Non-pigmented ciliary epithelial cell (primary cell): ENCODE measurements around the gene PIGN.
A peak's percentile ranks its signal among the peaks of the same experiment; 100 is the strongest.

Experiments used
- DNase-seq: peaks from one replicate; pipeline ENCODE4 v3.0.0-alpha.2; 2010; ENCODE audit warnings: low read depth

The PIGN gene

DNA sequence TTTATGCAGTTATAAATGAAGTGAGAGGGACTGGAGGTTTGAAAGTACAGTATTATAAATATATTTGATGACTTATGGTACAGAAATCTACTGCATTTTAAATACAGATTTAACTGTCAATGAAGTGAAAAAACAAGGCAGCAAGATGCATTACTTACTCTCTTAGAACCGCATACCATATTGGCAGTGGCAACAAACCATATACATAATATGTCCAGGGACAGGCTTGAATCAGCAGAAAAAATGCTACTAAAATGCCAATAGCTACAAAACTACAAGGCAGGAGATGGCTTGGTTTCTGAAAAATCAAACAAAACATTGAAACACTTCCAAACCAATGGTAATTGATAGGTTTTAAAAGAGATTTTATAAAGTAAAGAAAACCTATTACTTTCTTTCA, 77.2 kb downstream of the PIGN start:
- no peak for DNase-seq

DNA sequence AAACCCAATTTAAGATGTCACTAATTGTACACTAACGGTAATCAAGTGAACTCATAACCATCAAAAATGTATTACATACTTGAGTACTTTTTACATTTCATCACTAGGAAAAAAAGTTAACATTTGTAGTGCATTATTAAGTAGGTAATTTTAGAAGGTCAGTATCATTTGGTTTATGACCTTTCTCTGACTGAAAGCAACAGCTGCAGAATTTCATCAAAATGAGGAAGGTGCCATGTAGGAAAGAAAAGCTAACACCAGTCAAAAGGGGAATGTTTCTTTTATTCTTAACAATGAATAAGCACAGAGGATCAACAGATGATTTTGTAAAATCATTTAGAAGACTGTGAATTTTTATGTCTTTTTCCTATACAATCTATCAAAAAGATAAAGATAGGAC, 79.0 kb downstream of the PIGN start:
- DNase-seq, result no peak

DNA sequence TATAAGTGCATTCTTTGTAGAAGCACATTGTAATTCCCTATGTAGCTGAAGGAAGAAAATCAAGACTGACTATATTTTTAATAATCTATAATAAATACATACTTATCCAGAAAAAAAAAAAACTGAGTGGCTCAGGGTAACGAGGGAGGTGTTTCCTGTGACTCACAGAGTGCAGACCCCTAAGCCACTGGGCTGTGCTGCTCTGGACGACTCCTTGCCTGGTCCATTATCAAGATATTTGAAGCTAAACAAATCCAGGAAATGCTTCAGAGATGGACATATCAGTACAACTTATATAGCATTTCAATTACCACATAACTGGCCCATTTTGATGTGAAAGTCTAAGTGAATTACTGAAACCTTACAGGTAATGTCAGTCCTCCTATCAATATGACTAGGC, 80.6 kb downstream of the PIGN start:
- DNase-seq, result no peak

DNA sequence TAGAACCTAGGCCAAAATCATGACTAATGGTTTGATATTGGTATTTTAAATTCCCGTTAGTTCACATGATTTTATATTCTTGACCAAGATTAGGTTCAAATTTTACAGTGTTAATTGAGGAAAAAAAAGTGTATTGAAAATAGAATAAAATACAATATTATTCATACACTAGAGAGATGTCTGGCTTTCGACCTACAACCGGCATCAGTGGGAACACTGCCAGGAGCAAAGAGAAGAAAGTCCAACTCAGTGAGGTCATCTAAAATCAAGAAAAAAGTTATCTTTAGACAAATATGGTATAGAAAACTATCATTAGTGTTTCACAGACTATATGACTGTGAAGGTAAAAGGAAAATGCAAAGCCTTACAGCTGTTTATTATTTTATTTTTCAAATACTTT, 81.5 kb downstream of the PIGN start:
- DNase-seq, result peak; percentile 36

DNA sequence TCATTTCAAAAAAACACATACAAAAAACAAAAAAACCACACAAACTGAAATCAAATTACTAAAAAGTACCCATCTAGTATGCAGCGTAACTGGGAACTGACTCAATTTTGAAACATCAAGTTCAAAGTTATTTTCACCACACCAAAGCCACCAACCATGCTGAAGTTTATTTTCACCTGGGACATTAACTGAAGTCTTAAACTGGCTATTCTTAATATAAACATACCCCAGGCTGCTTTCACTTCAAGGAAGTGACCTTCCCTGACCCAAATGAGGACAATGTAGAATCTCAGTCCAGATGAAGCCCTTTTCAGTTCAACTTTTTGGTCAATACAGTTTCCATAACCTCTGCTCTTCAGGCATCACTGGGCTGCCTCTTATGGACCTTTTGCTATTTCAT, 84.6 kb downstream of the PIGN start:
- DNase-seq, result no peak

DNA sequence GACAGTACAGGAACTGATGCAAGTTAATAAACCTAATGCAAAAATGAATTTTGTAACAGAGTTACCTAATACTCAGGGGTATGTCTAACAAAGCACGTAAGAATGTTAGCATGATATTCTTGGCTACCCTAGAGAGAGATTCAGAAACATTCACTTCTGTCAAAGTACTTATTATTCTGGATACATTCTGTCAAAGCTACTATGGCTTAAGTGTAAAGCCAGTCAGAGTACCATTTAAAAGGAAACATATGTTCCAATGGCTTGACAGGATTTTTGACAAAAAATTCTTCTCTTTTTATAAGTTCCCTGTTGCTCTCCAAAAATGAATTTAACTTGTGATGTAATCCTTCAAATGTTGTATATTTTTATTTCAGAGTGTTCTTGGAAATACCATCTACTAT, 85.5 kb downstream of the PIGN start:
- DNase-seq, result no peak

DNA sequence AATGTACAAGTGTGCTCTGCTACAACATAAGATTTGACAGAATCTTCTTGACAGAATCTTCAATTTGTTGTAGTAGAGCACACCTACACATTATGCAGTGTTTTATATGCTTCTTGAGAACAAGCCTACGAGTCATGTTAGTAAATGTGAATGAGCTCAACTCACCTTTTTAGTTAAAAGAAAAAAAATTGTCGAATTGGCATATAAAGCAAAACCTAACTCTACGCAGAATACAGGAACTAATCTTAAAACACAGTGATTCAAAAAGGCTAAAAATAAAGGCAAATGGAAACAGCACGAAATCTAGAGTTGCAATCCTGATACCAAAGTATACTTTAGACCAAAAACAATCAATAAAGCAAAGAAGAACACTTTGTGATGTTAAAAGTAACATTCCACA, 87.9 kb downstream of the PIGN start:
- no peak for DNase-seq

DNA sequence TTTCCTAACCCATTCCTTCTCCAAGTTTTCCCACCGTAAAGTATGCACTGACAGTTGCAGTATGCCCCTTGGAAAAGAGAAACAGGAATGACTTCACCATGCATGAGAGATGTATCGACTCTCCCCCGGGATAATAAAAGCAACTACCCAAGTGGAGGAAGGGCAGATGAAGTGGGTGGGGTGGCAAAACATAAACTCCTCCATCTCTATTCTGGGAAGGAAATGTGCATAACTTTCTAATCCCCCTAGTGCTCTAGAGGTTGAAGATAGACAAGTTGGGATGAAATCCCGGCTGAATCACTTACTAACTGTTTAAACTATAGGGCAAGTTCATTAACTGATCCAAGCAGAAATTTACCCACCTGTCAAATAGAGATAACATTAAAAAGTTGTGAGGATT, 89.2 kb downstream of the PIGN start:
- DNase-seq, result no peak

DNA sequence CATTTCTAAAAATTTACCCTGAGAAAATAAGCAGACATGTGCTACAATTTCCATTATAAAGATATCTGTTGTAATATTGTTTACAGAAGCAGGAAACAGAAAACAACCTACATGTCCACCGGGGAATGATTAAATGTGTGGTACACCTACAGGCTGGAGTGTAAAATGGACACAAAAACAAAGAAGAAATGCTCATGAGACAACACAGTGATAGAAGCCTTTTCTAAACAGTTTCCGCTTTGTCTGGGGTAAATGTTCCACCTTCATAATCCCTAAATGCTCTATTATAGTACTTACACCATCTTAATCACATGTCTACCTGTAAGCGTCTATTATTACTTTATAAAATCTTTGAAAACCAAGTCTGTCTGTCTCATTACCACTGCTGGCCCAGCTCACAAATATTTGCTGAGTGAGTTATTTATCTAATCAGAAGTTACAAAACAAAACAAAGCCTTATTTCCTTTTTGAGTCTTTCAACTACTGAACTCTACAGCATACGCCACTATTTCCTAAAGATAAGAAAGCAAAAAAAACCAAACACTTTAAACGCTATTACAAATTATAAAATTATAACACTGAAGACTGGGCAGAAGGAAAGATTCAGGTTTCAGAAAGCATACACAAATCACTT, 95.3 kb downstream of the PIGN start:
- no peak for DNase-seq

DNA sequence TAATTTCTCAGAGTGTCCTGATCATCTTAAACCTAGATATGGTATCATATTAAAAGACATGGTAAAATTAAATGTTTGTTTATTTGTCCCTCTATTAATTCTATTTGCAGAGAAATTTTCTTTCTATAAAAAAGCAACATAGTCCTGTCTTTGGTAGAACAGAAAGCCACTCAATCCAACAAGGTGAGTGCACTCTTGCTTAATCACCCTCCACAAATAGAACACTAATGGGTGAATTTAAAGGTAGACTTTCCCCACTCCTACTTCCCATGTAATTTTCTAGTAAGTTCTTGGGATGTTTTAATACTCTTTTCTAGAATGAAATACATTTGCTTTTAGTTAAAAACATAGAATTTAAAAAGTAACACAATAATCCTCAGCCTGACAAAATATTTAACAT, 97.7 kb downstream of the PIGN start:
- no peak for DNase-seq

DNA sequence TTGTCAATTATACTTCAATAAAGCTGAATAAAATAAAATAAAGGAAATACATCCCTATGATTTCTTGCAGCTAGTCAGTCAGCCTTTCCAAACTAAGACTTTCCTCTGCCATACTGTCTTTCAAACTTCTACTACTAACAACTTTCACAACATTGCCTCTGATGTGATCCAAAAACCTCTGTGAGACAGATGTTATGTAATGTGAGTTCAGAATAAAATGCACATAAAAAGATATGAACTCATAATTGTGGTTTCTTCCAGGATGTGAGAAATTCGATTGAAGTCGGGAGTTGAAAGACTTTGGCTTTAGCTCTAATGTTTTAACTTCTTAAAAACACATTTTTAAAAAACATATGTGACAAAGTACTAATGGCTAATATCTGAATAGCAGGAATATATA, 98.7 kb downstream of the PIGN start:
- DNase-seq, result no peak

DNA sequence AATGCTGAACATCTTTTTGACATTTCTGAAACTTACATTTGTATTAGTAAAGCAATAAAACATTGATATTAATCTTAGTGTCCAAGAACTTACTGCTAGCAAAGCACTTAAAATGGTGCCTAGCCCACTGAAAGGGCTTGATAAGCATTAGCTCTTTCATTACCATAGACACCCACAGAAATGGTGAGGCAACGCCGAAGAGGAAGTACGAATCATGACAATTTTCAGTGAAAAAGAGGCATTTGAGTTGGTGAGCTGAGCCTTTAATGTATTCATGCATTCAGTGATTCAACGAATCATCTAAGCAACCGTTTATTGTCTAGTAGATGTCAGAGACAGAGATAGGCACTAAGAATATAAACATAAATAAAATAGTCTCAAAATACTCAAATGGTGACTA, 101.1 kb downstream of the PIGN start:
- no peak for DNase-seq

DNA sequence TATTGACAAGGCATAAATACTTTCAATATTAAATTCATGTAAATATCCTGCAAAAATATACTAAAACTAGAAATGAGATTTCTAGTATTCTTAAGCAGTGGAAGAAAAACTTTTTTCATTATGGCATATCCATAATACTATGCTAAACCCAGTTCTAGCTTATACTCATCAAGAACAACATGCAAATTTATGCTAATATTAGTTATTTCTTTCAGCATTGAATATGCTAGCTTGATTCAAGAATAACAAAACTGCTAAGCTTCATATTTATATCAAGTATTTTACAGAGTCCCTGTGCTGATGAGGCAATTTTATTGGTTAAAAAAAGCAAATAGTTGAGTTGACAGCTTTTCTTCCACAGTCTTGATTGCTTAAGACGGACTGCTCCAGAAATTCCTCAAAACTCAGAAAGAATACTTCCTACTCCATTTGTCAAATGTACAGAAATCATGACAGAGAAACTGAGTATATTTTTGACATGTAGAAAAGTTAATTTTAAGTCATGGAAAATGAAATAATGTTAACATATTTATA, 105.0 kb downstream of the PIGN start:
- DNase-seq, result no peak

DNA sequence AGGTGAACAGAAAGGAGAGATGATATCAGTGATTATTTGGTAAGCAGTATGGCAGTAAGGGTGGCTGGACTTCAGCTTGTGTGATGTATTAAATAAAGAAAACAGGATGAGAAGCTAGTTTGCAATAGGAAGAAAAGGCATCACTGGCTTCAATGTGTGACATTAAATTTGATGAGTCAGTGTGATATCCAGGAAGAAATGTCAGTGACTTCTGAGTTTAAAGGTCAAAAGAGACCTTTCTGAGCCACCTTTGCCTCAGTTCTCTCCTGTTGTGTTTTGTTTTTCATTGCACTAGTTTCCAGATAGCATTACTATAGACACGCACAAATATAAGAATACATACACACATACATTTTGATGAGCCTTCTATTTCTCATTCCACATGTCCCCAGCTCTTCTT, 105.6 kb downstream of the PIGN start:
- no peak for DNase-seq

DNA sequence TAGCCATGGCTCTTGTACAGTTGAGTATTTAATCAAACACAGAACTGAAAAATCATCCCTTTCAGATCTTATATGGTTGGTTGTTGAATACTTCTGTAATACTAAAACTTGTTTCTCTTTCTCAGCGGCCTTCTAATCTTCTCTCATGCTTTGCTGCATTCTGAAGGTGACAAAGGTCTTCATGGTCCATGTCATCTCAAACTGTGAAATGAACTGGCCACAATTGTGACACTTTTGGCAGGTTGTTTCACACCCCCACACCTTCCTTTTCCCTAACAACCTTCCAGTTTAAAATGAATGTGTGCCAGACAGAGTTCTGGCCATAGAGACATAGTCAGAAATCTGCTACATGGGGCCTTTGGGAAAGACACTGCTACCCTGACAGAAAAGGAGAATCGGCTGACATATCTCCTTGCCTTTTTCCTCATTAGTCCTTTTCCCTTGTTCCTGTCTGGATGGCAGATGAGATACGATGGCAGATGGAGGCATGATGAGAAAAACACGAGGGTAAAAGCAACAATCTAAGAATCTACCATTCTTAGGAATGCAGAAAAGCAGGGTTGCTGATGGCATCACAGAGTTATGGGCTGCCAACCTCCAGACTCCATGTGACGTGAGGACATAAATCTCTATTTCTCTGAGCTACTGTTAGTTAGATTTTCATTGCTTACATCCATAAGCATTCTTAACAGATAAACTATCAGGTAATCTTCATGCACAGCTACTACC, 106.5 kb downstream of the PIGN start:
- no peak for DNase-seq

DNA sequence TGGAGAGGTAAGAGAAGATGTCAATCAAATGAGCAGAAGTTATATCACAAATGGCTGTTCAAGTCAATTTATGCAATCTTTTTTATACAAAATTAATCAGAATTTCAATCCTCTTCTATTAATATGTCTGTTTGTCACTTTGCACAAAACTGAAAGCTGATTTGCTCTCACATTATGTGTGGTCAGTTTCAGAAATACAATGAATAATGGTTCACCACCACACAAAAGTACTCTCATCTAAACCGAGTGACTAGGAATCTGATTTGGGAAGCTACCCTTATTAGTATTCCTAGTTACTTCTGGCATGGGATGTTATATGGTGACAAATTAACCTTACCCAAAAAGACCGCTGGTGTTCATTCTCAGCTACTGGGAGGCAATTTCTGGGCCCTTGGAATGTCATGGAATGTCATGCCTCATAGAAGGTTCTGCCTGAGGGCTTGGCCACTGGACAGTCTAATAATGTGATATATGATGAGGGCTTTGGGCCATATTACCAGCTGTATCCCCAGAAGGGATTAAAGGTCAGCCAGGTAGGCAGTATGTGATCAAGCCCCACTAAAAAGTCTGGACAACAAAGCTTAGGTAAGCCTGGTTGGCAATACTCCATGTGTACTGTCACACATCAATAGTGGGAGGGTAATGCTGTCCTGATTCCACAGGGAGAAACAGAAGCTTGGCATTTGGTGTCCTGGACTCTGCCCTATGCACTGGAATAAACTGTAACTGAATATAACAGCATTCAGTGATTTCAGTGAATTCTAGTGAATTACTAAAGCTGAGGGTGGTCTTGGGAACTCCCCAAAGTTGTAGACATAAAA, 113.2 kb downstream of the PIGN start:
- no peak for DNase-seq

DNA sequence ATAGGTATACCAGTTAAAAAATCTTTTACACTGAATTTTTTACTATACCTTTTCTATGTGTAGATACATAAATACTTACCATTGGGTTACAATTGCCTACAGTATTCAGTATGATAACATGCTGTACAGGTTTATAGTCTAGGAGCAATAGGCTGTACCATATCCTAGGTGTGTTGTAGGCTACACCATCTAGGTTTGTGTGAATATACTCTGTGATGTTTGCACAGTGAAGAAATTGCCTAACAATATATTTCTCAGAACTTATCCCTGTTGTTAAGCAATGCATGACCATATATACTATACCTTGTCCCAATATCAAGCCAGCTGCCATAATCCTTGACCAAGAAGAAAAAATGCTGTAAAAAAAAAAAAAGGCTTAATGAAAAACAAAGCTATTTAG, 114.5 kb downstream of the PIGN start:
- no peak for DNase-seq

DNA sequence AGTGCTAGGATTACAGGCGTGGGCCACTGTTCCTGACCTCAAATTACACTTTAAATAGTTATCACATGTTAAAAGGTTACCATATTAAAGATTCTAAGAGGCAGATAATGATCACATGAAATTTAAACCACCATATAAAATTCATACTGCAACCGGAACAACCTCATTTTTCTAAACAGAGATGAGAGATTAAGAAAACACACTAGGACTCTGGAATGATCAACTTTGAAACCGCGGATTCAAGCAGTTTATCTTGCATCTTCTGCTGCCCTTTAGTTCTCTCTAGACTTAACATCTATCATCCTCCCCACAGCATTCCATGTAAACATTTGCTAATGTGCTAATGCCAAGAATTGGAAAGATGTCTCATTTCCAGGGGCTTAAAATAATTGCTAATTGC, 115.8 kb downstream of the PIGN start:
- DNase-seq, result no peak

DNA sequence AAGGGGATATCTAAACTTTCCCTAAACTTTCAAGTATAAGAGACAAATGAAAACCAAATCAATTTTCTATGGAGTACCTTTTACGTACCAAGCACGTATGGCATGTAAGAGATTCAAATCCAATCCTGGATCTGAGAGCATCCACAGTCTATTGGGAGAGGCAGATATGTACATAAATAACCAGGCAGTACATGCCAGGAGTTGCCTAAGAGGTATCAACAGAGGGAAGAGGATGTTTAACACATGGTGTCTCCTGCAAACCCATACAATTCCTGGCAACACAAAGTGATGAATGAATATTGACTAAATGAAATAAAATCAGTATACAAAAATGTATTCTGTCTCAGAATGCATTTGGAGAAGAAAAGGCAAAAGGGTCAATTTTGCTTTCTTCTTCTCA, 116.6 kb downstream of the PIGN start:
- no peak for DNase-seq

DNA sequence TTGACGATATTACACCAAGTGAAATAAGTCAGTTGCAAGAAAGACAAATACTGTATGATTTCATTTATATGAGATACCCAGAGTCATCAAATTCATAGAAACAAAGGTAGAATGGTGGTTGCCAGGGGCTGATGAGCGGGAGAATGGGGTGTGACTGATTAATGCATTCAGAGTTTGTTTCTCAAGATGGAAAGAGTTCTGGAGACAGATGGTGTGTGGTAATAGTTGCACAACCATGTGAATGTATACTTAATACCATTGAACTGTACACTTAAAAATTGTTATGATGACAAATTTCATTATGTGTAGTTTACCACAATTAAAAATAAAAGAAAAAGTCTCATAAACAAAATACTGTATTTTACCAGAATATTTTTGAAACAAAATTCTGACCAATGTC, 117.3 kb downstream of the PIGN start:
- no peak for DNase-seq

DNA sequence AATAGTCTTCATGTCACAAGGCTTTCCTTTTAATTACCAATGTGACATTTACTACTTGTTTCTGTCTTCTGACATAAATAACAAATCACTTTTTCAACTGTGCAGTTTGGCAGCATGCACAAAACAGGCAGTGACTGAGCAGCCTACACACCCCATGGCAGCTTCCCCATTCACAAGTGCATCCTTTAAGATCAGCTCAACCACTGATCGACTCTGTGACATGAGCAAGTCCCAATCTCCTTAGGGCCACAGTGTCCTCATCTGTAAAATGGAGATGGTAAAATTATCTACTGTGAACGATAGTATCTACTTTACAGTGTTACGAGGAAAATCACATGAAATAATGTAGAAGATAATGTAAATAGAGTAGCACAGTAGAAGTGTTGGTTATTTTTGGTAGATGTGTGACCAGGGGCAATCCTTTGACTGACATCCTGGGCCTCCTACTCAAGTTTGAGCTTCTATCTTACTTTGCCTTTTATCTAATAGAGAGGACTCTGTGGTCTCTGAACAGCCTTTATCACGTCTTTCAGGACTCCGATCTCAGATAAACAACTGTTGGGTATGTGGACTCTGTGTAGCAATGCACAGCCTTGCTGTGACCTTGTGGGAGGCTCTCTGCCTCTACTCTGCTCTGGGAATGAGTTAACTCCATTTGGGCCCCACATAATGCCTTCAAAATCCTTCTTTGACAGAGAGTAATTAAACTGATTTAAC, 120.6 kb downstream of the PIGN start:
- no peak for DNase-seq

DNA sequence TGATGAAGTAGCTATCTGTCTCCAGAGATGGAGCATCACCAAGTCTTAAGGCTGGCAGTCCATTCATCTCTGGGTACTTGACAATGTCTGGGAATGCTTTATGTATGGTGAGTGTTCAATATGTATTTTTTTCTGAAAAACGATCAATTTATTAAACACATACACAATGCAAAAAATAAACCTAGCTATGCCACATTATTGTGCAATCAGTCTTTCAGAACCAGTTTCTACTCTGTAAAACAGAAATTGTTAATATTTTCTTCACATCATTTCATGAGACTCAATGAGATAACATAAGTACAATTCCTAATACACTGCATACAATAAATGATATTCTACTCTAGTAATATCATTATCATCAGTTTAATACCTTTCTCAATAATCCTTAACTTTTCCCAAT, 122.5 kb downstream of the PIGN start:
- DNase-seq, result no peak
